GM12892 (cell line): ENCODE measurements around the gene NDUFB11.

Experiments
- DNase-seq: peaks from one replicate; pipeline ENCODE4 v3.0.0; 2011; ENCODE audit not compliant: insufficient read length
- FAIRE-seq: peaks from 2 replicates; lab custom pipeline; 2011; peaks lifted over from hg19 to GRCh38; lab: Jason Lieb, UNC
- POLR2A ChIP-seq: IDR thresholded peaks from 2 replicates; pipeline ENCODE4 v1.6.1; 2011; ENCODE audit warnings: low read depth, low read length, control low read depth
- POLR2AphosphoS5 ChIP-seq: IDR thresholded peaks from 2 replicates; pipeline ENCODE4 v1.6.1; 2011; ENCODE audit warnings: low read depth, low read length, control low read depth
- TAF1 ChIP-seq: IDR thresholded peaks from 2 replicates; pipeline ENCODE4 v1.6.1; 2011; ENCODE audit warnings: low read depth, mild to moderate bottlenecking, control low read depth, low read length, borderline replicate concordance

Gene NDUFB11

GRCh38 chrX:47182106-47182700, 37.7 kb upstream of the NDUFB11 start:
- DNase-seq, result no peak
- no peak for TF ChIP-seq TAF1
- no peak for TF ChIP-seq POLR2A
- TF ChIP-seq POLR2AphosphoS5, result no peak
- no peak for FAIRE-seq

GRCh38 chrX:47181301-47181700, 36.8 kb upstream of the NDUFB11 start:
- FAIRE-seq, result no peak
- TF ChIP-seq POLR2A, result no peak
- TF ChIP-seq TAF1, result no peak
- TF ChIP-seq POLR2AphosphoS5, result no peak
- DNase-seq, result no peak

- TF ChIP-seq POLR2AphosphoS5 (no peak), POLR2A (no peak), TAF1 (no peak)
- no peak for FAIRE-seq
Observed at GRCh38 chrX:47180346-47180745, 35.8 kb upstream of the NDUFB11 start.

GRCh38 chrX:47179928-47180255, 35.4 kb upstream of the NDUFB11 start:
- no peak for DNase-seq
- no peak for TF ChIP-seq POLR2A
- no peak for TF ChIP-seq TAF1
- TF ChIP-seq POLR2AphosphoS5, result no peak
- no peak for FAIRE-seq

More at GRCh38 chrX:47180346-47180745, 35.8 kb upstream of the NDUFB11 start:
- no peak for DNase-seq

GRCh38 chrX:47179221-47179927, 34.9 kb upstream of the NDUFB11 start:
- no peak for FAIRE-seq
- TF ChIP-seq TAF1 (no peak), POLR2AphosphoS5 (no peak), POLR2A (no peak)
- DNase-seq, result no peak

DNA sequence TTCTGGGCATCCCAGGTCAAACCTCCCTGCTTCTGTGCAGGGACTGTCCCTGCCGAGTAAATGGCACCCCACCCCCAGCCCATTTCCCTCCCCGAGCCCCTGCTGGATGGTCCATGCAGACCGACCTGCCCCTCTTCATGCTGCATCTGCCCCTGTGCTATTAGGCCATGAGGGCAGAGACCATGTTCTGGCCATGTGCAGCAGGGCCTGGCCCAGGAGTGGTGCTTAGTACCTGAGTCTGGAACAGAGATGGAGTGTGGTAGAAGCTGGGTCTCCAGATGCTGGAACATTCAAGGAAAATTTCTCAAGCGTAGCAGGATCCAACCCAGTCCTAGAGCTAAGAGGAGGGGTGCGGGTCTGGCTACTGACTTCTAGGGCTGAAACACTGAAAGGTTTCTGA, 33.8 kb upstream of the NDUFB11 start:
- no peak for DNase-seq
- no peak for TF ChIP-seq POLR2AphosphoS5
- no peak for FAIRE-seq

DNA sequence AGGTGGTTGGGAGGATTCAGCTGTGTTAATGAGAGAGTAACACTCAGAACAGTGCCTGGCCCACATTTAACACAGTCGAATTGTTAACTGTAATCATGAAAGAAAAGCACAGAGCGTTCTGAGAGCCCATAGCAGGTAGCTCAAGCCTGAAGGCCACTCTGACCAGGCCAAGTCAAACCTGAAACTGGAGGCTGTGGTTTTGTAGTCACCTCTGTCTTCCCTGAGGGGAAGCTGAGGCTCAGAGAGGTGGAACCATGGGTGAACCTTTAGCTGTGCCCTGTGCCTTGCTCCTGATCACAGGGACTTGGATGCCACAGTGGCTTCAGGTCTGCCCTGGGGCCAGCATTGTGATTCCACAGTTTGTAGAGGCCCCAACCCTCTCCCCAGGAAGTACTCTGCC, 32.6 kb upstream of the NDUFB11 start:
- DNase-seq (no peak), FAIRE-seq (no peak)
- TF ChIP-seq TAF1 (no peak), POLR2AphosphoS5 (no peak), POLR2A (no peak)

GRCh38 chrX:47176101-47176740, 31.7 kb upstream of the NDUFB11 start:
- FAIRE-seq (no peak), DNase-seq (no peak)
- no peak for TF ChIP-seq TAF1
- no peak for TF ChIP-seq POLR2A
- no peak for TF ChIP-seq POLR2AphosphoS5

GRCh38 chrX:47175588-47175980, 31.1 kb upstream of the NDUFB11 start:
- TF ChIP-seq TAF1 (no peak), POLR2AphosphoS5 (no peak), POLR2A (no peak)
- FAIRE-seq (no peak), DNase-seq (peak; percentile 11)

DNA sequence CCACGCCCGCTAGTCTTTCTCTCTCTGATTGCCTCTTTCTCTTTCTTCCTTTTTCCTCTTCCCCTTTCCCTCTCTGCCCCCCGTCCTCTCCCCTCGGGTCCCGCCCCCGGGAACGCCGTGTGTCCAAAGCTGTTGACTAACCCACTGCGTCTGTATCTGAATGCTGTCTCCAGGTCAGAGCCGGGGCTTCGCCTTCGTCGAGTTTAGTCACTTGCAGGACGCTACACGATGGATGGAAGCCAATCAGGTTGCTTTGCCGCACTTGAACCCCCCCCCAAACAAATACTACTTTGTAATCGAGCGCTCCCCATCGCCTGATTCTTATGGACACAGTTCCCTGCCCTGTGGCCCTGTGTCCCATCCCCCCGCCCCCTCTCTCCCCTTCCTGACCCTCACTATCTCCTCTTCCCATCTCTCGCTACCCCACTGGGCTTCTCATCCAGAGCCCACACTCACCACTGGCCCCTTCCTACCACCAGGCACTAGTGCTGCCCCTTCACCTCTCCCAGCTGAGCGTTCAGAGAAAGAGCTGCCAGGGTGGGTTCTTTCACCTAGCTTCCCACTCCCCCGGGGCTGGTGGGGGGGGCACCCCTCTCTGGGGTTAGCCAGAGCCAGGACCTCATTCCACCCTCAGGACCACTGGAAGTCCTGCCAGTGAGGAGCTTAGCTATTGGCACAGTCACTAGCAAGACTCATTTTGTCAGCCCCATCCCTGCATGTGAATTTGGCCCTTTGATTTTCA, 30.5 kb upstream of the NDUFB11 start:
- FAIRE-seq, result no peak
- no peak for TF ChIP-seq POLR2A
- no peak for TF ChIP-seq POLR2AphosphoS5
- TF ChIP-seq TAF1, result no peak
- DNase-seq, result no peak

GRCh38 chrX:47174376-47174775, 29.9 kb upstream of the NDUFB11 start:
- DNase-seq (peak; percentile 5), FAIRE-seq (no peak)
- TF ChIP-seq POLR2A (no peak), TAF1 (no peak), POLR2AphosphoS5 (no peak)
